Activated CD4-positive, CD25-positive, alpha-beta regulatory T cell treated with anti-CD3 and anti-CD28 coated beads, Interleukin-2, amount 50 U/mL, for 72 hours (primary cell): ENCODE data around the gene CHTF18.
A peak's percentile ranks its signal among the peaks of the same experiment; 100 is the strongest.
"Not testable (repeated sequence)": the region's sequence is repeated elsewhere in the genome, so short reads cannot be mapped to it uniquely, and the experiment has no call there.

ENCODE experiments used
- DNase-seq: peaks from one replicate; pipeline ENCODE4 v3.0.0; 2021

The CHTF18 gene

GRCh38 chr16:788399-789126 lies at the start of gene CHTF18:
CHTF18 (plus strand) TSS chr16:788620; CDS start chr16:788685, 65 bp downstream.
- peak; percentile 95 for DNase-seq

GRCh38 chr16:739560-740458 lies 48.6 kb upstream of the CHTF18 start:
- DNase-seq = no peak

- no peak for DNase-seq
Measured at GRCh38 chr16:740459-740763, 48.0 kb upstream of the CHTF18 start.

DNA sequence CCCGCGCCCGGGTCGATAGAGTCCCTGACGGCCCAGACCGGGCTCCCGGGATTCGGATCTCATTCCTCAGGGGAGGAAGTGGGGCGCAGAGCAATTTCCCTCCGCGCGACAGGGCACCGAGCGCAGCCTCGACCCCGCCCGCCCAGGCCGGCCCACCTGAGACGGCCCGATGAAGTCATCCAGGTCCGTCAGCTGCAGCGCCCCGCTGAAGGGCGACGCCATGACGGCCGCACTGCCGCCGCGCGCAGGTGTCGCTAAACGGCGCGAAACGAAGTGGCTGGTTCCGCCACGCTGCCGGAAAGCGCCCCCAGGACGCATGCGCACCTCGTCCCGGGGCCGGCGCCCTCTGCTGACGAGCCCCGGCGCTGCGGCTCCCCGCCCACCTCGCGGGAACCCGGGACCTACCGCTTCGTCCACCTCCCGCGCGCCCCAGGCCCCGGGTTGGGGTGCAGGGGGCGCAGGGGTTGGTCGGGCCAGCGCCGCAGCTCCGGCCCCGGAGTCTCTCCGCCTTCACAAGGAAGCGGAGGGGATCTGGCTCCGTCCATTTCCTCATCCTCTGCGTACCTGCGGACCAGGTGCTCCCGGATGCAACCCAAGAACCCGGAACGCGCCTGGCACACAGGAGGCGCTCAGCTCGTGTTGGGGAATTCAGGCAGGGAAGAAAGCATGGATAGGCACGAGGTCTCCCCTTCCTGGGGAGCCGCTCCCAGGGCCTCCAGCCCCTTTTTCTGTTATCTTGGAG lies 47.5 kb upstream of the CHTF18 start, which contains the start of gene CIAO3:
TSS of gene CIAO3 (minus strand) at position 234 of the 742 bp plus-strand sequence. CDS start at position 222, 12 bp downstream.
- DNase-seq = peak; percentile 97

GRCh38 chr16:741986-742629 lies 46.3 kb upstream of the CHTF18 start:
- no peak for DNase-seq

GRCh38 chr16:742894-743293 lies 45.5 kb upstream of the CHTF18 start:
- DNase-seq = not testable (repeated sequence)

GRCh38 chr16:743794-744500 lies 44.5 kb upstream of the CHTF18 start:
- DNase-seq = no peak

- DNase-seq = no peak
Measured at GRCh38 chr16:745739-746138, 42.7 kb upstream of the CHTF18 start.

DNA sequence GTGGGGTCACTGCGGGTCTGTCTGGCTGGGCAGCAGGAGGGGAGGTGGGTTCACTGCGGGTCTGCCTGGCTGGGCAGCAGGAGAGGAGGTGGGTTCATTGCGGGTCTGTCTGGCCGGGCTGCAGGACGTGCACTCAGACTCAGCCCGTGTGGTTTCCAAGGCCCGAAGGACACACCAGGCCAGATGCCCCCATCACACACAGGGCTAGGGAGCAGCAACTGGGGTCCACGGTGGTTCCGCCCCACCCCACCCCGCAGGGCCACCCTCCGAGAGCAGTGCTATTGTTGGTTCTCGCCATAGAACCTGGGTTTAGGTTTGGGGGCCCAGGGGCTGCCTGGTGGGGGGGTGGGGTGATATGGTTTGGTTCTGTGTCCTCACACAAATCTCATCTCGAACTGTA lies 41.8 kb upstream of the CHTF18 start:
- DNase-seq = no peak

DNA sequence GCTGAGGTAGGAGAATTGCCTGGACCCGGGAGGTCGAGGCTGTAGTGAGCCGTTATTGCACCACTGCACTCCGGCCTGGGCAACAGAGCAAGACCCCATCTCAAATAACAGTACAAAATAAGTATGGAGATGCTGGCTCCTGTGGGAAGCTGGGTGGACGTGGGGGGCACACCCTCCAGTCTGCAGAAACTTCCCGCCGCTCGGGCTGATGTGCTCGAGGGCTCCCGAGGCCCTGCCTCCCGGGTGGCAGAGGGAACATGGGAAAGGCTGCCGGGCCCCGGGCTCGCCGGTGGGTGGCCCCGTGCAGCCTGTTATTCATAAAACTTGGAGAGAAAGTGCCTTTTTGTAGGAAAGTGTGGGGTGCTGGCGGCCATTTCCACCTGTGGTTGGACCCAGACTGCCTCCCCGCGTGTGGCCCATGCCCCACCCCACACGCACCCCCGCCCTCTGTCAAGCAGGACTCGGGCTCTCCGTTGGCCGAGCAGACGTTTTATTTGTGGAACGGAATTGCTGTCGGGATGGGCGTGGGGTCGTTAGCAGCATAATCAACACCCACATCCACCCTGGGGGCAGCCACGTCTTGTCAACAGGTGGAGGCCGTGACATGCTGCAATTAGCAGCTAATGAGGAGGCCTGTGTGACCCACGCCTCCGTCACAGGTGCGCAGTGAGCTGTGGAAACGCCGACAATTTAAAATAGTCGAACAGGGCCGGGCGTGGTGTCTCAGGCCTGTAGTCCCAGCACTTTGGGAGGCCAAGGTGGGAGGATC lies 40.3 kb upstream of the CHTF18 start:
- DNase-seq = no peak

DNA sequence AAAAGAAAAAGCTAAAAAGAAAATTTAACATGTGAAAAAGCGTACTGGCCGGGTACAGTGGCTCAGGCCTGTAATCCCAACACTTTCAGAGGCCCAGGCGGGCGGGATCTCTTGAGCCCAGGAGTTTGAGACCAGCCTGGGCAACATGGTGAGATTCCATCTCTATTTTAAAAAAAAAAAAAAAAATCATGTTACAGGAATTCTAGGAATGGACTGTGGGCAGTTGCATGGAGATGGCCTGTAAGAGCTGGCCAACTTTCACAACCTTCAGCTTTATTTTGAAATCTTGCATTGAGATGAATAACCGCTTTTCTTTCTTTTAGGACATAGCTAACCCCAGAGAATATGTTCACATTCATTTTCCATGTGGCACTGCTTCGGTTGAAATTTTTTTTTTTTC lies 39.4 kb upstream of the CHTF18 start:
- no peak for DNase-seq

DNA sequence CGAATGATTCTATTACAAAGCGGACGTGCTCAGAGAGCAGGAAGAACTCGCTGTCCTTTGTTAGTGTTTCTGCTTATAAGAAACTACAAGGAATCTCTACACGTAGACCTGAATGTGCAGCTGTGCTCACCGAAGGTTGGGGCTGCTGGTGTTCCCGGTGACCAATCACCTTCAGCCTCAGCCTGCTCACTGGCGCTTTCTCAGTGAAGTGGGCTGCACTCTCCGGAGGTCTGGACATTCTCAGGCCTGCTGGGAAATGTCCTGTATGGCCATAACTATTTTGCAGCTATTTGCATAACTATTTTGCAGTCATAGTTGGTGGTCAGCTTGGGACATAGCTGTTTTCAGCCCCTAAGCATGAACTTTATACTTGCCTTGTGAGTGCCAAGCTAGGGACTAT lies 37.9 kb upstream of the CHTF18 start:
- DNase-seq = no peak

- no peak for DNase-seq
Measured at GRCh38 chr16:751152-752006, 37.0 kb upstream of the CHTF18 start.

- DNase-seq = no peak
Measured at GRCh38 chr16:752007-752312, 36.5 kb upstream of the CHTF18 start.

DNA sequence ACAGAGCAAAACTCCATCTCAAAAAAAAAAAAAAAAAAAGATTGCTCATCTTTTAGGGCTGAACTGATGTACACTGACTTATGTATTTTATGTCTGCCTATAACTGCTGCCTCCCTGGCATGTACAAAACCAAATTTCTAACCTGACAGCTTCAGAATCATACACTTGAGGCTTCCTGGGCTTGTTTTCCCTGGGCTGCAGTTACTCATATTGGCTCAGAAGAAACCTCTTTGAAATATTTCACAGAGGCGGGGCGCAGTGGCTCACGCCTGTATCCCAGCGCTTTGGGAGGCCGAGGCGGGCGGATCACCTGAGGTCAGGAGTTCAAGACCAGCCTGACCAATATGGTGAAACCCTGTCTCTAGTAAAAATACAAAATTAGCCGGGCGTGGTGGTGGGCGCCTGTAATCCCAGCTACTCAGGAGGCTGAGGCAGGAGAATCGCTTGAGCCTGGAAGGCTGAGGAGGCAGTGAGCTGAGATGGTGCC lies 34.3 kb upstream of the CHTF18 start:
- not testable (repeated sequence) for DNase-seq

GRCh38 chr16:754656-755055 lies 33.8 kb upstream of the CHTF18 start:
- no peak for DNase-seq

DNA sequence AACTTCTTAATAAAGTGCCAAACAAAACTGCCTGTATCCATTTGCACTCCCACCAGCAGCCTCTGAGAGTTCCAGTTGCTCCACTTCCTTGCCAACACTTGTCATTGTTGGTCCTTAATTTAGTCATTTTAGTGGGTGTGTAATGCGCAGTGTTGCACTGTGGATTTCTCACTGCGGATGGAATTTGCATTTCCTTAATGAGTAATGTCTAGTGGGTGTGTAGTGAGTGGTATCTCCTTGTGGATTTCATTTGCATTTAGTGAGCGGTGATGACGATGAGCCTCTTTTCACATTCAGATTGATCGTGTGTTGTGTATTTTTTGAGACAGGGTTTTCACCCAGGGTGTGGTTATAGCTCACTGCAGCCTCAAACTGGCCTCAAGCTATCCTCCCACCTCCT lies 32.0 kb upstream of the CHTF18 start:
- no peak for DNase-seq

DNA sequence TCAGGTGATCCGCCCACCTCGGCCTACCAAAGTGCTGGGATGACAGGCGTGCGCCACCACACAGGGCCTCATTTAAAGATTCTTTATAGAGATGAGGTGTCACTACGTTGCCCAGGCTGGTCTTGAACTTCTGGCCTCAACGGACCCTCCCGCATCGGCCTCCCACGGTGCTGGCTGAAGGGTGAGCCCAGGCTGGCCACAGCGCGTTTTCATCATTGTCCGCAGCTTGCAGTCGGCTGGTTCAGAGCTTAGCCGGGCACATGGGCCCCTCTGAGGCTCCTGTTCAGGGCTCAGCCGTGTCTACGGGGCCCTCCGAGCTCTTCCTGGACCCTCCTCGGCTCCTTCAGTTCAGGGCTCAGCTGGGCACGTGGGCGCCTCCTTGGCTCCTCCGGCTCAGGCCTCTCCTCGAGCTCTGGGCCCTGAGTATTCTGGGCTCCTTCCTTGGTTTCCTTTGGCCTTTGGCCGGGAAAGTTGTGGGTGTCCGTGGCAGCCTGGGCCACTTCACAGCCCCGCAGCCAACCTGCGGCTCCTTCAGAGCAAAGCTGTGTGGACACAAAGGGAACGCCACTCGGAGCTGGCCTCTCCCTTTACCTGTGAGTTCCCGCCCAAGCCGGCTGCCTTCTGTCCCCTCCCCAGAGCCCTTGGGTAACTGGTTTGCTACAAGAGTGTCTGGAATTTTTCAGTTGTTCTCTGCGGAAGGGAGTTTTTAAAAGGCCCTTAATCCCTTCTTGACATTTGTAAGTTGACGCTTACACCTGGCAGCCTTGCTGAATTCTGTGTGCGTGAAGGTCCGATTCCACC lies 29.1 kb upstream of the CHTF18 start:
- no peak for DNase-seq

DNA sequence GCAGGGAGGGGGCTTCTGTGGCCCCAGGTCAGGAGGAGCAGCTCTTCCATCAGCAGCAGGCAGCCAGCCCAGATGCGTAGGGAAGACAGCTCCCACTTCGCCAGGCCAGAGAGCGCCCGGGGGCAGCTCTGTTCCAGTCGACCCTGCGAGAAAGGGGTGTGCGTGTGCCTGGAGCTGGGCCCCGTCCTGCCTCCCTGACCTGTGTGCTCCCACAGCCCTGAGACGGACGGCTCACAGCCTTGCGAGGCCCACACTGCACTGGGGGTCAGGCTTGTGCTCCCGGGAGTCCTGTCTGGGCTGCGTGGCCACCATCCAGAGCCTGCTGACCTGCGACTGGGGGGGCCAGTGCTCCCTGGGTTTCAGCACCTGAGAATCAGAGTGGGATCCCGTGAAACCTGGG lies 28.4 kb upstream of the CHTF18 start:
- DNase-seq = no peak
